ENCODE data around the gene SRSF4.

- TF ChIP-seq CTCF (IDR thresholded peaks at IDR 0.05; ENCODE audit: insufficient read depth, low read depth, low read length) (no peak), EZH2 (IDR thresholded peaks at IDR 0.05; ENCODE audit: insufficient read depth, low read length) (no peak)
These were observed 11.7 kb downstream of the SRSF4 start for GRCh38 chr1:29169976-29170375.
